Ovary (tissue), 3 donors: ENCODE data around the gene PNMA6F.

ENCODE experiments used
- EP300 ChIP-seq: sonication (generic); formaldehyde crosslinking; IDR thresholded peaks from one replicate; pipeline ENCODE4 v1.6.1; 2017; ENCODE audit warnings: antibody characterized with exemption
- POLR2A ChIP-seq: fragments of 450-650 bp; IDR thresholded peaks from one replicate; pipeline ENCODE4 v1.6.1; 2017; ENCODE audit warnings: antibody characterized with exemption, mild to moderate bottlenecking, moderate library complexity
- TF ChIP-seq, protein P1 (sequence below), 3 donors: fragments of 450-650 bp in 2 of 3; fragments of 200-600 bp in 1 of 3; IDR thresholded peaks; one replicate each; pipeline versions ENCODE4 v1.5.1 to v1.8.0; 2016 to 2022; ENCODE audit warnings: antibody characterized with exemption in 3 of 3, mild to moderate bottlenecking in 1 of 3
- donor health status: DM: no; HTN: no; CAD: no.

DNA sequence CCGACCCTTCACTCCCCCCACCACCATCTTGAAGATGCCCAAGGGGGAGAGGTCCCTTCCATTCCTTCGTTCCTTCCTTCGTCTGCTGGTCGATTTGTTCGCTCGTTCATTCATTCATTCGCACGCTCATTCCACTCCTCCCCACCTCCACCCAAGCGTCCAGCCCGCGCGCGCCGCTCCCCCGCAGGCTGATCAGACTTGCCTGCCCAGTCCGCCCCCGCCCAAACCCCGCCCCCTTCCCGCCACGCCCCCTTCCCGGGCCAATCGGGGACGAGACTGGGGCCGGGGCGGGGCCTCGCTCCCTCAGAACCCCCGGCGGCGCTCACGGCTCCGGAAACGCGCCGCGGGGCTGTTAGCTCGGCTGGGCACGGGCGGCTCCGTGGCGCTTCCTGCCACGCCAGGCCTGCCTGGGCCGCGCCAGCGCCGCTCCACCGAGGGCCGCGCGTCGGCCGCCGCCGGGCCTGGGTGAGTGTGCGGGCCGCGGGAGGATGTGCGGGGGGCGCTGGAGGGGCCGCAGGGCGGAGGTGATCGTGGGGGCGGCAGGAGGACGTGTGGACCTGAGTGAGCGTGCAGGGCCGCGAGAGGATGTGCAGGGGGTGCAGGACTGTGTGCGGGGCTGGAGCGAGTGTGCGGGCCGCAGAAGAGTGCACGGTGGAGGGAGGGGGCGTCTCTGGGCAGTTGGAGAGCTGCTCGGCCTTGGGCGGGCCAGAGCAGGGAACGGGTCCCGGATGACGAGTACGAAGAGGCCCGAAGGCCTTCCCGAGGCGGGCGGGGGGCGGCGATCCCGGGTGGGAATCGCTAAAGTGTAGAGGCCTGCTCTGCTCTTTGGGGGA, 12.5 kb upstream of the PNMA6F start, which contains the start of gene ZNF275:
- TF ChIP-seq, protein P1, sequence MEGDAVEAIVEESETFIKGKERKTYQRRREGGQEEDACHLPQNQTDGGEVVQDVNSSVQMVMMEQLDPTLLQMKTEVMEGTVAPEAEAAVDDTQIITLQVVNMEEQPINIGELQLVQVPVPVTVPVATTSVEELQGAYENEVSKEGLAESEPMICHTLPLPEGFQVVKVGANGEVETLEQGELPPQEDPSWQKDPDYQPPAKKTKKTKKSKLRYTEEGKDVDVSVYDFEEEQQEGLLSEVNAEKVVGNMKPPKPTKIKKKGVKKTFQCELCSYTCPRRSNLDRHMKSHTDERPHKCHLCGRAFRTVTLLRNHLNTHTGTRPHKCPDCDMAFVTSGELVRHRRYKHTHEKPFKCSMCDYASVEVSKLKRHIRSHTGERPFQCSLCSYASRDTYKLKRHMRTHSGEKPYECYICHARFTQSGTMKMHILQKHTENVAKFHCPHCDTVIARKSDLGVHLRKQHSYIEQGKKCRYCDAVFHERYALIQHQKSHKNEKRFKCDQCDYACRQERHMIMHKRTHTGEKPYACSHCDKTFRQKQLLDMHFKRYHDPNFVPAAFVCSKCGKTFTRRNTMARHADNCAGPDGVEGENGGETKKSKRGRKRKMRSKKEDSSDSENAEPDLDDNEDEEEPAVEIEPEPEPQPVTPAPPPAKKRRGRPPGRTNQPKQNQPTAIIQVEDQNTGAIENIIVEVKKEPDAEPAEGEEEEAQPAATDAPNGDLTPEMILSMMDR (IDR thresholded peaks at IDR 0.05): no peak
- TF ChIP-seq EP300 (no peak), POLR2A (peak; percentile 79)
